ENCODE data around the gene CREB3L1. TPM values are rescaled to one million over a fixed set of nuclear protein-coding genes. Genes with fewer than 3 reads are reported as not detected.

Gene CREB3L1
- total RNA-seq, 4 donors from 2014 or later: 0.27 to 0.69 (median 0.57) TPM

- peaks cover 17 to 22% of the 10 kb centered on the region in 2 donors for H3K4me1 ChIP-seq
- H3K27me3 ChIP-seq: no peaks in the 10 kb centered on the region
- no peaks in the 10 kb centered on the region for H3K36me3 ChIP-seq
- in situ Hi-C loops (cut with MboI; ENCODE audit: low sequenced_read_pairs in 4 of 4): no loop called here
- intact Hi-C loops (cut with DNase I; ENCODE audit: low total_unique reads): no loop called here
- TF ChIP-seq POLR2A (IDR thresholded peaks at IDR 0.05): no peak
- TF ChIP-seq, protein P1, sequence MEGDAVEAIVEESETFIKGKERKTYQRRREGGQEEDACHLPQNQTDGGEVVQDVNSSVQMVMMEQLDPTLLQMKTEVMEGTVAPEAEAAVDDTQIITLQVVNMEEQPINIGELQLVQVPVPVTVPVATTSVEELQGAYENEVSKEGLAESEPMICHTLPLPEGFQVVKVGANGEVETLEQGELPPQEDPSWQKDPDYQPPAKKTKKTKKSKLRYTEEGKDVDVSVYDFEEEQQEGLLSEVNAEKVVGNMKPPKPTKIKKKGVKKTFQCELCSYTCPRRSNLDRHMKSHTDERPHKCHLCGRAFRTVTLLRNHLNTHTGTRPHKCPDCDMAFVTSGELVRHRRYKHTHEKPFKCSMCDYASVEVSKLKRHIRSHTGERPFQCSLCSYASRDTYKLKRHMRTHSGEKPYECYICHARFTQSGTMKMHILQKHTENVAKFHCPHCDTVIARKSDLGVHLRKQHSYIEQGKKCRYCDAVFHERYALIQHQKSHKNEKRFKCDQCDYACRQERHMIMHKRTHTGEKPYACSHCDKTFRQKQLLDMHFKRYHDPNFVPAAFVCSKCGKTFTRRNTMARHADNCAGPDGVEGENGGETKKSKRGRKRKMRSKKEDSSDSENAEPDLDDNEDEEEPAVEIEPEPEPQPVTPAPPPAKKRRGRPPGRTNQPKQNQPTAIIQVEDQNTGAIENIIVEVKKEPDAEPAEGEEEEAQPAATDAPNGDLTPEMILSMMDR (IDR thresholded peaks at IDR 0.05 in 4 of 5, conservative IDR thresholded peaks at IDR 0.05 in 1 of 5): no peak
- ATAC-seq (no peak), DNase-seq (no peak)
- H3K4me3 ChIP-seq: no peak overlapping the region
- H3K9me3 ChIP-seq: no peaks in the 10 kb centered on the region
- H3K27ac ChIP-seq: peak overlapping the region in 2 of 4 donors; percentile 35 to 79
Observed at GRCh38 chr11:46353698-46354097, 76.2 kb downstream of the CREB3L1 start.

DNA sequence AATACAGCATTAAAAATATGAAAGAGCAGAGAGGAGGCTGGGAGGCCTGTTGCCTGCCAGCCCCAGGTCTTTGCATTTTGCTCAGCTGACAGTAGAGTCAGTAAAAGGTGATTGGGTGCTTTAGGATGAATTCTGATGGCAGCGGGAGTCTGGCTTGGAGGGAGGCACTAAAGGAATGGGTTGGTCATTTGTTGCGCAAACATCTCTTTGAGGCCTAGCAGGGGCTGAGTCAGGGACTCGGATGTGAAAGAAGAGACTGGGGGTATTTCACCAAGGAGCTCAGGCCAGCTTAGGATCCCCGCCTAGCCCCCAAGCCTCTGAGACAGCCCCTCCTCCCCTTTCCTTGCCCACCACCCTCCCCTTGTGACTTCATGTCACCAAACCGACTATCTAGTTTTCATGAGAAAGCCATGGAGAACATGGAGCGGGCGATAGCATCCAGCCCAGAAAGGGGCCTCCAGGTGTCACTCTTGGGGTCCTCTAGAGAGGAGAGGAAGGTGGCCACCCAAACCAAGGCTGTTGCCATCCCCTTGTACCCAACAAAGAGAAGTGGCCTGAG is 79.5 kb downstream of the CREB3L1 start:
- TF ChIP-seq POLR2A (IDR thresholded peaks at IDR 0.05): no peak
- TF ChIP-seq, protein P1 (IDR thresholded peaks at IDR 0.05 in 4 of 5, conservative IDR thresholded peaks at IDR 0.05 in 1 of 5): no peak
- DNase-seq (no peak), ATAC-seq (no peak)
- intact Hi-C loops (cut with DNase I; ENCODE audit: low total_unique reads): no loop called here
- Histone ChIP-seq H3K27me3 (no peaks in the 10 kb centered on the region), H3K4me3 (no peak overlapping the region), H3K36me3 (no peaks in the 10 kb centered on the region), H3K9me3 (no peaks in the 10 kb centered on the region), H3K4me1 (peaks cover 23 to 26% of the 10 kb centered on the region in 2 donors), H3K27ac (no peak overlapping the region)
- in situ Hi-C loops (cut with MboI; ENCODE audit: low sequenced_read_pairs in 4 of 4): no loop called here

GRCh38 chr11:46357483-46357936 is 80.0 kb downstream of the CREB3L1 start:
- H3K27ac ChIP-seq: peak overlapping the region in 3 of 4 donors; percentile 25 to 98 (median 36)
- H3K9me3 ChIP-seq: no peaks in the 10 kb centered on the region
- in situ Hi-C loops (cut with MboI; ENCODE audit: low sequenced_read_pairs in 4 of 4) (no loop called here), intact Hi-C loops (cut with DNase I; ENCODE audit: low total_unique reads) (no loop called here)
- no peaks in the 10 kb centered on the region for H3K27me3 ChIP-seq
- H3K36me3 ChIP-seq: no peaks in the 10 kb centered on the region
- DNase-seq: no peak
- TF ChIP-seq, protein P1 (IDR thresholded peaks at IDR 0.05 in 4 of 5, conservative IDR thresholded peaks at IDR 0.05 in 1 of 5): no peak
- TF ChIP-seq POLR2A (IDR thresholded peaks at IDR 0.05): no peak
- ATAC-seq: no peak
- H3K4me3 ChIP-seq: no peak overlapping the region
- peaks cover 23 to 24% of the 10 kb centered on the region in 2 donors for H3K4me1 ChIP-seq

GRCh38 chr11:46359953-46360352 is 82.5 kb downstream of the CREB3L1 start:
- TF ChIP-seq, protein P1 (IDR thresholded peaks at IDR 0.05 in 4 of 5, conservative IDR thresholded peaks at IDR 0.05 in 1 of 5): no peak
- TF ChIP-seq POLR2A (IDR thresholded peaks at IDR 0.05): no peak
- peaks cover 45% of the 10 kb centered on the region in 2 donors for H3K4me1 ChIP-seq
- H3K27ac ChIP-seq: peak overlapping the region; percentile 98 to 100 (median 98)
- no peaks in the 10 kb centered on the region for H3K9me3 ChIP-seq
- no peak overlapping the region for H3K4me3 ChIP-seq
- intact Hi-C loops (cut with DNase I; ENCODE audit: low total_unique reads) (loop anchor here (5.0 to 10.0 kb wide), 3 partner anchors 342 to 1065 kb away; partner anchors contain the start of genes ARHGAP1, PACSIN3, PSMC3 and ZNF408), in situ Hi-C loops (cut with MboI; ENCODE audit: low sequenced_read_pairs in 4 of 4) (no loop called here)
- H3K27me3 ChIP-seq: no peaks in the 10 kb centered on the region
- ATAC-seq (no peak), DNase-seq (no peak)
- no peaks in the 10 kb centered on the region for H3K36me3 ChIP-seq

Data from gastrocnemius medialis (tissue), 4 donors.